GM19035 (cell line): Measurements from ENCODE around the gene HCN2.
A peak's percentile ranks its signal among the peaks of the same experiment; 100 is the strongest.

Experiments used
- ATAC-seq: cut with Tn5 transposase; IDR thresholded peaks from one replicate; pipeline ENCODE4 v1.9.1; 2021; ENCODE audit not compliant: unreplicated experiment

The HCN2 gene

GRCh38 chr19:650121-650520 lies 60.4 kb downstream of the HCN2 start:
- no peak for ATAC-seq

- no peak for ATAC-seq
Measured at GRCh38 chr19:651114-651818, 61.6 kb downstream of the HCN2 start.

GRCh38 chr19:651991-652390 lies 62.3 kb downstream of the HCN2 start:
- no peak for ATAC-seq

DNA sequence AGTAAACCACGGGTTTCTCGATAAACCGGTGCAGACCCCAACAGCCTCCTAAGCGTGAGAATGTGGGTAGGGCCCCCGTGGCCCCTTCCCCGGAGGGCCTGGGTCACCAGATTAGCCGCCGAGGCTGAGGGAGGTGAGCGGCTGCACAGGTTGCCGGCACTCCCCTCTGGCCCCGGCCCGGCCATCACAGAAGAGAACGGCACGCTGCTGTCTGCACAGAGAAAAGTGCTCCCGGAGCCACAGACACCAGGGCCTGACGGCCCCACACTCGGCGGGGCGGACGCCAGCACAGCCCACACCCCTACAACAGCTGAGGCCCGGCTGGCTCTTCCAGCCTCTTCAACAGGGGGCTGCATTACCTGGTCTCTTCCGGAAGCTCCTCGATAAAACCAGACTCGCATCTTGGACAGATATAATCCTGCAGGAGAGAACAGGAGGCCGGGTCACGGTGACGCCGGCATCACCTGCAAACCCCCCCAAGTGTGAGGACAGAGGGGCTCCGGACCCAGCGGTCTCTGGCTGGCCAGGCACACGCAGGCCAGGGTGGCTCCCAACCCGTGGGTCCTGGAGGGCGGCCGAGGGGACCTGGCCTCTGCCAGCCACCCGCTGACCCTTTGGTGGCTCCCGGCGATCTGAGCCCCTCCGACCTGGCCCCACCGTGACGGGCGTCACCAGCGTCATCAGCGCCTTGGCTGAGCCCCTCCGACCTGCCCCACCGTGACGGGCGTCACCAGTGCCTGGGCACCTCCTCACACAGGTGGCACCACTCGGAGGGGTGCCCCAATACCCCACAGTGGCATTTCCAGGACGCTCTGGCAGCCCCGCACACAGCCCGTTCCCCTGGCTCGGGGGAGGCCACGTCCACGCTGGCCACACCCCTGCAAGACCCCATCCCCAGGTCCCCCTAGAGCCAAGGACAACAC lies 63.0 kb downstream of the HCN2 start:
- no peak for ATAC-seq

- ATAC-seq, result no peak
Measured at GRCh38 chr19:653425-653824, 63.7 kb downstream of the HCN2 start.

DNA sequence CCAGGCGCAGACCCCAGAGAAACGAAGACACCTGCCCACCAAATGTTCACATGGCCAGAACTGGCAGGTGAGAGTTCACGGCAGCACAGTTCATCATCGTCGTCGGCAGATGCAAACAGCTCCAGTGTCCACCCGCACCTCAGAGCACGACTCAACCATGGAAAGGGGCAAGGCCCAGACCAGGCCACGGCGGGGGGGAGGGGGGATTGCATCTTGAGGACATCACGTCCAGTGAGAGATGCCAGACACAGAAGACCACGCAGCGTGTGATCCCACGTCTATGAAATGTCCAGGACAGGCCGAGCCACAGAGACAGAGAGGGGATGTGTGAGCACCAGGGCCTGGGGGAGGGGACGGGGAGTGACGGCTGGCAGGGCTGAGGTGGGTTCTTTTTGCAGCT lies 66.0 kb downstream of the HCN2 start:
- no peak for ATAC-seq

GRCh38 chr19:656751-657559 lies 67.3 kb downstream of the HCN2 start:
- no peak for ATAC-seq

DNA sequence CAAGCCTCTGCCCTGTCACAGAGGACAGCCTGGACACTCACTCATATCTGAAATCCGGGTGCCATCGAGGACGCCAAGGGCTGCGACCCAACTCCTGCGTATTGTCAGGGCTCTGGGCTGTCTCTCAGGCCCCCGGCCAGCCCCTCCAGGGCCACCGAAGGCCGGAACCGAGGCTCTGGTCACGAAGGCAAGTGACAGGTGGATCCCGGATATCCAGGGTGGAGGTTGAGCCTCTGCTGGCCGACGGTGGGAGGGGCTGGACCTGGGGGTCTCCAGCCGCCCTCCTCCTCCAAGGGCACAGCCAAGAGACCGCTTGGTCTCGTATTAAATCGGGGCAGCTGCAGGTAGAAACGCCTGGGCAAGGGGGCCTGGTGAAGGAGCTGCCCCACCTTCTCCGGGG lies 67.9 kb downstream of the HCN2 start:
- ATAC-seq, result no peak

GRCh38 chr19:658059-658839 lies 68.6 kb downstream of the HCN2 start:
- no peak for ATAC-seq

- ATAC-seq, result no peak
Measured at GRCh38 chr19:658916-659839, 69.5 kb downstream of the HCN2 start.

- ATAC-seq, result no peak
Measured at GRCh38 chr19:660793-661426, 71.2 kb downstream of the HCN2 start.

- ATAC-seq, result no peak
Measured at GRCh38 chr19:661427-662196, 71.9 kb downstream of the HCN2 start.

DNA sequence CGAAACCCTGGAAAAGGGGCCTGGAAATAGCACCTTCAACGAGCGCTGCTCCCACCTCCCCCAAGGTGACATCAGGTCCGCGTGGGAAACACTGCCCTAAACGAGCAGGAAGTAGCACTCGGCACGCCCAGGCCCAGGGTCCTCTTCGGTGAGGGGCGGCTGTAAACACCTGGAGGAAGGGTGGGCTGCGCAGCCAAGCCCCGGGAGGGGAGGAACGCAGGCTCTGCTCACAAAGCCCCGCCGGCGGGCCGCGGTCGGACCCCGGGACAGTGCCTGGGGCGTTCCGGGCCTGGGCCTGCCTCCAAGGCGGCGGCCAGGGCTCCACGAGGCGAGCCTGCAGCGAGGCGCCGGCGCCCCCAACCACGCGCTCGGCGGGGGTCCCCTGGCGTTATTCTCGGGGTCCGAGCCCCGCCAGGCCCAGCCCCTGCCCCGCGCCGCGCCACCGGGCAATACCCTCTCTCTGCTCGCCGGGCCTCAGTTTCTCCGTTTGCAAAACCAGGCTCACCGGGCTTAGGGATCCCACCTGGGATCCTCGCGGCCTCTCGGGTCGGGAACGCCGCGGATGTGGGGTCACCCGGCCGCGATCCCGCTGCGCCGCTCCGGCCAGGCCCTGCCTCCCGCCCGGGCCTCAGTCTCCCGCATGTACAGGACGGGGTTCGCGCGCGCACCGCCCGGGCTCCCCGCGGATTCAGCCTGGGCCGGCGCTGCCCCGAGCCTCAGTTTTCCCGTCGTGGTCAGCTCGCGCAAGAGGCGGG lies 72.7 kb downstream of the HCN2 start:
- ATAC-seq, result peak; percentile 21

DNA sequence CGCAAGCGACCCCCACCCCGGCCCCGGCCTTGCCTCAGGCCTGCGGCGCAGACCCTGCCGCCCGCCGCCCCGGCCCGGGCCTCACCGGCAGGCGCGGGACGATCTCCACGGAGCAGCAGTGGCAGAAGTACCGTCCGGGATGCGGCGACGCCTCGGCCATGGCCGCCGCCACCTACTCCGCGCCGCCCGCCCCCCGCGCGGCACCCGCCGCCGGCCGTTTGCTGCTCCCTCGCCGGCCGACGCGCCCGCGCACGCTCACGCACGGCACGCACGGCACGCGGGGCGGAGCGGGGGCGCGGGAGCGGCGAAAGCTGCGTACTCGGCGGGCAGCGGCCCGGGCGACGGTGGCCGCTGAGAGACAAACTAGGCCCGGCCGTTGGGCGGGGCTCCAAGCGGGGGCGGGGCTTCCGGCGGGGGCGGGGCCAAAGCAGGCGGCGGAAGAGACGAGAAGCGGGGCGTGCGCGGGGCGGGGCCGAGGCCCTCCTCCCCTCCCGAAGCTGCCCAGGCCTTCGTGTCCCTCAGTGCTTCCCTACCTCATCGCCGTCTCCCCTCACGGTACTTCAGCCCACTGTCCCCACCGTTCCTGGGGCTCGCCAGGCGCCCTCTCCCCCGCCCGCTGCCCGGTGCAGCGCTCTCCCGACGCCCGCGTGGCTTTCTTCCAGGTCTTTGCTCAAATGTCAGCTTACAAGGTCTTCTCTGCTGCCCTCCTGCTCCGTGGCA lies 73.4 kb downstream of the HCN2 start, which contains the start of gene RNF126:
TSS of gene RNF126 (minus strand) at position 253 of the 720 bp plus-strand sequence. CDS start at position 160, 93 bp downstream.
- peak; percentile 59 for ATAC-seq

- ATAC-seq, result peak; percentile 1
Measured at GRCh38 chr19:663682-664117, 74.0 kb downstream of the HCN2 start.

DNA sequence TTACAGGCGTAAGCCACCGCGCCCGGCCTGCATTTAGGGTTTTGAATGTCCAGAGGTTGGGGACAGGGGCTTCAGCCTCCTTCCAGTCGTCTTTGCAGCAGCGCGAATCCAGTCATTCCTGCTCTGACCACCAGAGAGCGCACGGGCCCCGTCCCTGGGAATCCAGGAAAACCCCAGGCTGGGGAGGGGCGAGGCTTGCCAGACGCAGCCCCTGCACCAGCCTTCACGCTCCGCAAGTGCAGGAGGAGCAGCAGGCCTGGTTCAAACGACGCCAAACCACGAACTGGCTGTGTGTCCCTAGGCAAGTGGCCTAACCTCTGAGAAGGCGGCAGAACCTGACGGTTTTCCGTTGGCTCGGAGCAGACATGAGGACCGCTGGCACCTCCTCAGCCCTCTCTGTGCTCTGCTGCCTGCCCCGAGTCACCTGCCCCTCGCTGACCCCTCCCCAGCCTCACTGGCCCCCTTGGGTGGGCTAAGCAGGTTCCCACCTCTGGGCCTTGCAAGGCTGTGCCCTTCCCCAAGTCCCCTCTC lies 75.3 kb downstream of the HCN2 start:
- no peak for ATAC-seq
